ENCODE data around the gene WDR89. TPM values are rescaled to one million over a fixed set of nuclear protein-coding genes. Genes with fewer than 3 reads are reported as not detected.

WDR89 gene
- total and polyA plus RNA-seq, 2 experiments from 2014 or later, result 21.5 to 31.8 TPM

- DNase-seq (ENCODE audit: low spot score), result no peak
- no peak overlapping the region for H3K27ac Mint-ChIP-seq
Observed at GRCh38 chr14:63652406-63652805, 10.7 kb upstream of the WDR89 start.

More at GRCh38 chr14:63652406-63652805, 10.7 kb upstream of the WDR89 start:
- Mint-ChIP-seq H3K36me3 (ENCODE audit: low read depth) (no peaks in the 10 kb centered on the region), H3K27me3 (ENCODE audit: insufficient read depth, low read depth, poor library complexity) (no peaks in the 10 kb centered on the region), H3K4me3 (no peak overlapping the region), H3K4me1 (peaks cover 6% of the 10 kb centered on the region; the same call in 2 of the 3 replicates), H3K9me3 (no peaks in the 10 kb centered on the region)
- Histone ChIP-seq H3K27me3 (ENCODE audit: insufficient read depth) (no peaks in the 10 kb centered on the region), H3K36me3 (ENCODE audit: insufficient read depth) (no peaks in the 10 kb centered on the region), H3K9me2 (ENCODE audit: insufficient read depth) (no peaks in the 10 kb centered on the region), H3K4me2 (no peak overlapping the region), H3K79me2 (replicated peaks; ENCODE audit: insufficient read depth) (no peaks in the 10 kb centered on the region), H3K4me1 (ENCODE audit: insufficient read depth) (no peaks in the 10 kb centered on the region), H3K27ac (ENCODE audit: low read depth) (no peak overlapping the region), H3K4me3 (no peak overlapping the region), H2AFZ (no peak overlapping the region), H4K20me1 (replicated peaks; ENCODE audit: insufficient read depth) (no peaks in the 10 kb centered on the region), H3F3A (replicated peaks; ENCODE audit: low read depth) (no peaks in the 10 kb centered on the region)
- TF ChIP-seq CREB1 (CRISPR knock-in tag; IDR thresholded peaks at IDR 0.05; ENCODE audit: low read depth), result no peak
- TF ChIP-seq ZNF114 (CRISPR knock-in tag; IDR thresholded peaks at IDR 0.05), result no peak
- TF ChIP-seq ZNF462 (CRISPR knock-in tag; IDR thresholded peaks at IDR 0.05), result no peak
- TF ChIP-seq STAT1 (IDR thresholded peaks at IDR 0.05; ENCODE audit: unreplicated experiment), result no peak
- ATAC-seq, result no peak

Data from GM23338 (cell line).